Ovary (tissue), 9 donors: Measurements from ENCODE around the gene MGP. TPM values are rescaled to one million over a fixed set of nuclear protein-coding genes. Genes with fewer than 3 reads are reported as not detected.

ENCODE experiments used
- DNase-seq, 5 donors: peaks; one replicate each; pipeline ENCODE4 v3.0.0-alpha.2; 2019 to 2020
- H3K27ac ChIP-seq, 2 donors: fragments of 200-600 bp; one replicate each; pipeline versions ENCODE4 v1.5.1 to v1.8.0; 2019 to 2022
- H3K27me3 ChIP-seq: fragments of 200-600 bp; one replicate; pipeline ENCODE4 v1.8.0; 2022
- H3K36me3 ChIP-seq: fragments of 200-600 bp; sonication (generic); one replicate; pipeline ENCODE4 v1.5.1; 2019
- H3K4me1 ChIP-seq: one replicate; pipeline ENCODE4 v1.8.1; 2013; ENCODE audit warnings: mild to moderate bottlenecking, moderate library complexity; ENCODE audit not compliant: insufficient read depth
- H3K4me3 ChIP-seq: fragments of 200-600 bp; sonication (generic); one replicate; pipeline ENCODE4 v1.5.1; 2017
- H3K9me3 ChIP-seq, 2 donors: fragments of 200-600 bp in 1 of 2; sonication (generic) in 1 of 2; one replicate each; pipeline versions ENCODE4 v1.5.1 to v1.8.1; 2013 to 2019; ENCODE audit warnings: mild to moderate bottlenecking in 1 of 2, moderate library complexity in 1 of 2
- CTCF ChIP-seq, 3 donors: fragments of 450-650 bp in 2 of 3; fragments of 200-600 bp in 1 of 3; IDR thresholded peaks; one replicate each; pipeline versions ENCODE4 v1.5.1 to v1.8.0; 2016 to 2022; ENCODE audit warnings: antibody characterized with exemption in 3 of 3, mild to moderate bottlenecking in 1 of 3
- EP300 ChIP-seq: sonication (generic); formaldehyde crosslinking; IDR thresholded peaks from one replicate; pipeline ENCODE4 v1.6.1; 2017; ENCODE audit warnings: antibody characterized with exemption
- POLR2A ChIP-seq: fragments of 450-650 bp; IDR thresholded peaks from one replicate; pipeline ENCODE4 v1.6.1; 2017; ENCODE audit warnings: antibody characterized with exemption, mild to moderate bottlenecking, moderate library complexity
- WGBS, 3 donors: extraction: QIAGEN DNeasy Blood & Tissue Kit in 1 of 3; methylation state at CpG; one replicate each; pipeline versions ENCODE4 v1.1.5 to v1.1.7; 2013 to 2017; 5-methylcytosine and 5-hydroxymethylcytosine counted together
- intact Hi-C, 4 donors: fragments of 100-400 bp; cut with DNase I; formaldehyde crosslinking; loops; one replicate each; pipeline versions ENCODE4 v1.11.0 to v1.15.1; 2022 to 2023
- polyA plus RNA-seq, 2 donors: library from polyadenylated mRNA; stranded (reverse); fragments of 200-250 nt in 1 of 2; fragments of 350-450 nt in 1 of 2; fragmentation: Illumina TruSeq in 1 of 2; extraction: RNeasy Lipid Tissue Mini Kit (QIAGEN cat#74804) in 1 of 2; gene quantifications; one replicate each; pipeline ENCODE4 v1.2.3, GENCODE V29; 2013 to 2014
- total RNA-seq, 7 donors: library from RNA; depleted of rRNA in 2 of 7; stranded (reverse); fragments of >200 nt in 2 of 7; fragmentation: NEBNext Ultra II Directional in 3 of 7; extraction: Animal tissue kit (Norgen Biotek cat#: 25700) in 3 of 7; gene quantifications; one replicate each; pipeline versions ENCODE4 v1.1.0 to v1.2.4, GENCODE V29; 2016 to 2023
- donor health status: DM: no; HTN: no; CAD: no; lungs with moderate emphysema.
- donor health status: DM: no; HTN: no; CAD: no.
- donor health status: Bipolar disorder and iron deficiency.
- donor health status: DM: yes; HTN: yes; CAD: no.
- donor health status: DM: no; HTN: no; CAD: no.
- donor health status: DM: yes; HTN: yes; CAD: no.

MGP gene
- total and polyA plus RNA-seq, 9 donors: 109 to 2,243 (median 431) TPM

GRCh38 chr12:14871247-14871646 is 14.4 kb downstream of the MGP start:
- Histone ChIP-seq H3K36me3 (no peaks in the 10 kb centered on the region), H3K27me3 (no peaks in the 10 kb centered on the region), H3K4me3 (no peak overlapping the region), H3K27ac (no peak overlapping the region), H3K4me1 (no peaks in the 10 kb centered on the region), H3K9me3 (no peaks in the 10 kb centered on the region)
- DNase-seq: no peak
- TF ChIP-seq POLR2A: no peak
- TF ChIP-seq CTCF (IDR thresholded peaks at IDR 0.05): no peak
- TF ChIP-seq EP300: no peak
- 92 to 95% (median 94%) methylated on average over 1 of the region's 1 CpG for WGBS, 3 donors
- intact Hi-C loops: no loop called here

- Histone ChIP-seq H3K36me3 (no peaks in the 10 kb centered on the region), H3K4me1 (no peaks in the 10 kb centered on the region), H3K9me3 (no peaks in the 10 kb centered on the region), H3K4me3 (no peak overlapping the region), H3K27ac (no peak overlapping the region), H3K27me3 (no peaks in the 10 kb centered on the region)
- DNase-seq: no peak
- intact Hi-C loops: no loop called here
- no peak for TF ChIP-seq POLR2A
- 91 to 94% (median 91%) methylated on average over 3 of the region's 3 CpGs for WGBS, 3 donors
Measured at GRCh38 chr12:14868916-14869506, 16.6 kb downstream of the MGP start.

- intact Hi-C loops: no loop called here
- Histone ChIP-seq H3K36me3 (no peaks in the 10 kb centered on the region), H3K27me3 (no peaks in the 10 kb centered on the region), H3K9me3 (no peaks in the 10 kb centered on the region), H3K4me3 (no peak overlapping the region), H3K27ac (no peak overlapping the region), H3K4me1 (no peaks in the 10 kb centered on the region)
- DNase-seq: no peak
- TF ChIP-seq POLR2A: no peak
- no peak for TF ChIP-seq CTCF (IDR thresholded peaks at IDR 0.05)
- no peak for TF ChIP-seq EP300
Measured at GRCh38 chr12:14860490-14860889, 25.2 kb downstream of the MGP start.

- H3K4me3 ChIP-seq: no peak overlapping the region
- intact Hi-C loops: no loop called here
- no peak for DNase-seq
- no peaks in the 10 kb centered on the region for H3K9me3 ChIP-seq
- no peak overlapping the region for H3K27ac ChIP-seq
- peaks cover 5% of the 10 kb centered on the region for H3K4me1 ChIP-seq
- H3K36me3 ChIP-seq: no peaks in the 10 kb centered on the region
- 84 to 91% (median 84%) methylated on average over 1 of the region's 1 CpG for WGBS, 3 donors
- TF ChIP-seq POLR2A (no peak), EP300 (no peak), CTCF (IDR thresholded peaks at IDR 0.05) (no peak)
- H3K27me3 ChIP-seq: no peaks in the 10 kb centered on the region
Measured at GRCh38 chr12:14858513-14858912, 27.1 kb downstream of the MGP start.

- Histone ChIP-seq H3K9me3 (no peaks in the 10 kb centered on the region), H3K36me3 (no peaks in the 10 kb centered on the region), H3K4me3 (no peak overlapping the region), H3K27me3 (no peaks in the 10 kb centered on the region), H3K27ac (peak overlapping the region in 1 of 2 donors; percentile 16), H3K4me1 (peaks cover 5% of the 10 kb centered on the region)
- WGBS, 3 donors: 17 to 31% (median 22%) methylated on average over 6 of the region's 6 CpGs
- DNase-seq: no peak
- intact Hi-C loops: loop anchor here in 1 of 4 donors (5.0 kb wide), 1 partner anchor 128 kb away; no protein-coding TSS in a partner anchor
- TF ChIP-seq CTCF (IDR thresholded peaks at IDR 0.05) (no peak), EP300 (no peak), POLR2A (no peak)
Measured at GRCh38 chr12:14854586-14855183, 31.0 kb downstream of the MGP start.
